ENCODE results near the gene SLC16A12.

Gene SLC16A12, protein sequence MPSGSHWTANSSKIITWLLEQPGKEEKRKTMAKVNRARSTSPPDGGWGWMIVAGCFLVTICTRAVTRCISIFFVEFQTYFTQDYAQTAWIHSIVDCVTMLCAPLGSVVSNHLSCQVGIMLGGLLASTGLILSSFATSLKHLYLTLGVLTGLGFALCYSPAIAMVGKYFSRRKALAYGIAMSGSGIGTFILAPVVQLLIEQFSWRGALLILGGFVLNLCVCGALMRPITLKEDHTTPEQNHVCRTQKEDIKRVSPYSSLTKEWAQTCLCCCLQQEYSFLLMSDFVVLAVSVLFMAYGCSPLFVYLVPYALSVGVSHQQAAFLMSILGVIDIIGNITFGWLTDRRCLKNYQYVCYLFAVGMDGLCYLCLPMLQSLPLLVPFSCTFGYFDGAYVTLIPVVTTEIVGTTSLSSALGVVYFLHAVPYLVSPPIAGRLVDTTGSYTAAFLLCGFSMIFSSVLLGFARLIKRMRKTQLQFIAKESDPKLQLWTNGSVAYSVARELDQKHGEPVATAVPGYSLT

GRCh38 chr10:89535171-89536012 is at the start of gene SLC16A12:
Gene SLC16A12, minus strand, starts transcription at chr10:89535594. Its CDS starts 73,016 bp downstream, at chr10:89462578.
- no peak within 1 kb of the TSS for H3K4me3 ChIP-seq (ENCODE audit: low read depth, low read length, poor library complexity, severe bottlenecking)
- no peak within 1 kb of the TSS for H3K9ac ChIP-seq (ENCODE audit: low read length)
- TF ChIP-seq, protein P1, sequence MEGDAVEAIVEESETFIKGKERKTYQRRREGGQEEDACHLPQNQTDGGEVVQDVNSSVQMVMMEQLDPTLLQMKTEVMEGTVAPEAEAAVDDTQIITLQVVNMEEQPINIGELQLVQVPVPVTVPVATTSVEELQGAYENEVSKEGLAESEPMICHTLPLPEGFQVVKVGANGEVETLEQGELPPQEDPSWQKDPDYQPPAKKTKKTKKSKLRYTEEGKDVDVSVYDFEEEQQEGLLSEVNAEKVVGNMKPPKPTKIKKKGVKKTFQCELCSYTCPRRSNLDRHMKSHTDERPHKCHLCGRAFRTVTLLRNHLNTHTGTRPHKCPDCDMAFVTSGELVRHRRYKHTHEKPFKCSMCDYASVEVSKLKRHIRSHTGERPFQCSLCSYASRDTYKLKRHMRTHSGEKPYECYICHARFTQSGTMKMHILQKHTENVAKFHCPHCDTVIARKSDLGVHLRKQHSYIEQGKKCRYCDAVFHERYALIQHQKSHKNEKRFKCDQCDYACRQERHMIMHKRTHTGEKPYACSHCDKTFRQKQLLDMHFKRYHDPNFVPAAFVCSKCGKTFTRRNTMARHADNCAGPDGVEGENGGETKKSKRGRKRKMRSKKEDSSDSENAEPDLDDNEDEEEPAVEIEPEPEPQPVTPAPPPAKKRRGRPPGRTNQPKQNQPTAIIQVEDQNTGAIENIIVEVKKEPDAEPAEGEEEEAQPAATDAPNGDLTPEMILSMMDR (IDR thresholded peaks at IDR 0.05; ENCODE audit: low read length): no peak
- TF ChIP-seq EZH2 (IDR thresholded peaks at IDR 0.05; ENCODE audit: borderline replicate concordance, low read length): no peak
- no peaks in the 10 kb centered on the region for H3K4me1 ChIP-seq (ENCODE audit: insufficient read depth, low read length, severe bottlenecking)
- H3K36me3 ChIP-seq (ENCODE audit: insufficient read depth, low read length): no peaks in the 10 kb centered on the region
- H3K79me2 ChIP-seq (ENCODE audit: insufficient read depth, low read length): no peaks in the 10 kb centered on the region
- no peaks in the 10 kb centered on the region for H3K9me3 ChIP-seq (ENCODE audit: low read length)
- H4K20me1 ChIP-seq (ENCODE audit: insufficient read depth, low read length): no peaks in the 10 kb centered on the region
- no peaks in the 10 kb centered on the region for H3K9me2 ChIP-seq (ENCODE audit: low read depth, low read length)
- H3F3A ChIP-seq (ENCODE audit: insufficient read depth, low read length): no peaks in the 10 kb centered on the region
- H2AFZ ChIP-seq (ENCODE audit: low read length): no peak within 1 kb of the TSS
- H3K27me3 ChIP-seq (ENCODE audit: insufficient read depth, low read length): no peaks in the 10 kb centered on the region
- H3K4me2 ChIP-seq (ENCODE audit: low read length): no peak within 1 kb of the TSS
- H3K27ac ChIP-seq (ENCODE audit: low read depth, low read length, poor library complexity, severe bottlenecking): no peak within 1 kb of the TSS

- Histone ChIP-seq H3K4me3 (ENCODE audit: low read depth, low read length, poor library complexity, severe bottlenecking) (no peak overlapping the region), H3K36me3 (ENCODE audit: insufficient read depth, low read length) (no peaks in the 10 kb centered on the region), H3K27ac (ENCODE audit: low read depth, low read length, poor library complexity, severe bottlenecking) (no peak overlapping the region), H3K9me3 (ENCODE audit: low read length) (no peaks in the 10 kb centered on the region), H3K9me2 (ENCODE audit: low read depth, low read length) (no peaks in the 10 kb centered on the region), H3K79me2 (ENCODE audit: insufficient read depth, low read length) (no peaks in the 10 kb centered on the region), H3K27me3 (ENCODE audit: insufficient read depth, low read length) (no peaks in the 10 kb centered on the region), H4K20me1 (ENCODE audit: insufficient read depth, low read length) (no peaks in the 10 kb centered on the region), H3F3A (ENCODE audit: insufficient read depth, low read length) (no peaks in the 10 kb centered on the region), H3K4me1 (ENCODE audit: insufficient read depth, low read length, severe bottlenecking) (no peaks in the 10 kb centered on the region), H3K9ac (ENCODE audit: low read length) (no peak overlapping the region), H3K4me2 (ENCODE audit: low read length) (no peak overlapping the region), H2AFZ (ENCODE audit: low read length) (no peak overlapping the region)
- no peak for TF ChIP-seq EZH2 (IDR thresholded peaks at IDR 0.05; ENCODE audit: borderline replicate concordance, low read length)
- TF ChIP-seq, protein P1 (IDR thresholded peaks at IDR 0.05; ENCODE audit: low read length): no peak
Measured at GRCh38 chr10:89582022-89582421, 46.6 kb upstream of the SLC16A12 start.

GRCh38 chr10:89580243-89580642 is 44.8 kb upstream of the SLC16A12 start:
- H3K4me2 ChIP-seq (ENCODE audit: low read length): no peak overlapping the region
- TF ChIP-seq, protein P1 (IDR thresholded peaks at IDR 0.05; ENCODE audit: low read length): no peak
- no peak for TF ChIP-seq EZH2 (IDR thresholded peaks at IDR 0.05; ENCODE audit: borderline replicate concordance, low read length)
- no peak overlapping the region for H3K27ac ChIP-seq (ENCODE audit: low read depth, low read length, poor library complexity, severe bottlenecking)
- no peaks in the 10 kb centered on the region for H3K27me3 ChIP-seq (ENCODE audit: insufficient read depth, low read length)
- H3K36me3 ChIP-seq (ENCODE audit: insufficient read depth, low read length): no peaks in the 10 kb centered on the region
- H2AFZ ChIP-seq (ENCODE audit: low read length): no peak overlapping the region
- H3K4me3 ChIP-seq (ENCODE audit: low read depth, low read length, poor library complexity, severe bottlenecking): no peak overlapping the region
- no peaks in the 10 kb centered on the region for H3K9me3 ChIP-seq (ENCODE audit: low read length)
- H3K4me1 ChIP-seq (ENCODE audit: insufficient read depth, low read length, severe bottlenecking): no peaks in the 10 kb centered on the region
- no peak overlapping the region for H3K9ac ChIP-seq (ENCODE audit: low read length)
- H3F3A ChIP-seq (ENCODE audit: insufficient read depth, low read length): no peaks in the 10 kb centered on the region
- H3K79me2 ChIP-seq (ENCODE audit: insufficient read depth, low read length): no peaks in the 10 kb centered on the region
- H4K20me1 ChIP-seq (ENCODE audit: insufficient read depth, low read length): no peaks in the 10 kb centered on the region
- H3K9me2 ChIP-seq (ENCODE audit: low read depth, low read length): no peaks in the 10 kb centered on the region

Measured in OCI-LY1 (cell line).